ENCODE results near the gene MAP1S. TPM values are rescaled to one million over a fixed set of nuclear protein-coding genes. Genes with fewer than 3 reads are reported as not detected.

The MAP1S gene
- total RNA-seq, 1 donor from 2014 or later = 63.1 TPM

DNA sequence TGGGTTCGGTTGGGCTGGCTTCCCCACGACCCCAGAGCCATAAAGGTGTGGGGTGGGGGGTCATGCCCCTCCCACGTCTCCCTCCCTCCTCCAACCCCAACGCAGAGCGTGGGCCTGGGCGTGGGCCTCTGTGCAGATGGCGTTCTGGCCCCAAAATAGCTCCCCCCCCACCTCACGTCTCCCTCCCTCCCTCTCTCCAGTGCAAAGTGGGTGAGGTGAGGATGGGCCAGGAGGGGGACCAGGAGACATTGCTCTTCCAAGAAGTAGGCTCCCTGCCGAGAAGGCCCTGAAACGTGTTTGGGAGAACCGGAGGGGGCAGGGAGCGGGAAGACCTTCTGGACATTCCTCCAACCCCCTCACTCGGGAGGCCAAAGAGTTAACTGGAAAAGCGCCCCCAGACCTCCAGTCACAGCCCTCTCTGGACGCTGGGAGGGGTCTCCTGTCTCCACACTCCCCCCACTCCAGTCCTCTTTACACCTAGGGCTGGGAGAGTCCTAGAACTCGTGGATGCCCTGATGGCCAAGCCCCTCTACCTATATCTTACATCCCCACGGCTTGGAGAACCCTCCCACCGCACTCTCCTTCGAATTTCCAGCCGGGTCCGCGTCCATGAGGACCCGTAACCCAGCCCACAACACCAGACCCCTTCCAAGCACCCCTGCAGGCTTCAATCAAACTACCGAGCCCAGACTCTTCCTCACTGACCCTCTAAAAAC, 32.0 kb upstream of the MAP1S start:
- Mint-ChIP-seq H3K27ac (ENCODE audit: unreplicated experiment) (peak overlapping the region; percentile 32), H3K4me3 (ENCODE audit: unreplicated experiment) (peak overlapping the region; percentile 69), H3K9me3 (ENCODE audit: unreplicated experiment) (no peaks in the 10 kb centered on the region), H3K27me3 (ENCODE audit: unreplicated experiment) (peaks cover 9% of the 10 kb centered on the region), H3K4me1 (ENCODE audit: unreplicated experiment) (peaks cover 21% of the 10 kb centered on the region), H3K36me3 (ENCODE audit: unreplicated experiment) (no peaks in the 10 kb centered on the region)
- TF ChIP-seq, protein P1, sequence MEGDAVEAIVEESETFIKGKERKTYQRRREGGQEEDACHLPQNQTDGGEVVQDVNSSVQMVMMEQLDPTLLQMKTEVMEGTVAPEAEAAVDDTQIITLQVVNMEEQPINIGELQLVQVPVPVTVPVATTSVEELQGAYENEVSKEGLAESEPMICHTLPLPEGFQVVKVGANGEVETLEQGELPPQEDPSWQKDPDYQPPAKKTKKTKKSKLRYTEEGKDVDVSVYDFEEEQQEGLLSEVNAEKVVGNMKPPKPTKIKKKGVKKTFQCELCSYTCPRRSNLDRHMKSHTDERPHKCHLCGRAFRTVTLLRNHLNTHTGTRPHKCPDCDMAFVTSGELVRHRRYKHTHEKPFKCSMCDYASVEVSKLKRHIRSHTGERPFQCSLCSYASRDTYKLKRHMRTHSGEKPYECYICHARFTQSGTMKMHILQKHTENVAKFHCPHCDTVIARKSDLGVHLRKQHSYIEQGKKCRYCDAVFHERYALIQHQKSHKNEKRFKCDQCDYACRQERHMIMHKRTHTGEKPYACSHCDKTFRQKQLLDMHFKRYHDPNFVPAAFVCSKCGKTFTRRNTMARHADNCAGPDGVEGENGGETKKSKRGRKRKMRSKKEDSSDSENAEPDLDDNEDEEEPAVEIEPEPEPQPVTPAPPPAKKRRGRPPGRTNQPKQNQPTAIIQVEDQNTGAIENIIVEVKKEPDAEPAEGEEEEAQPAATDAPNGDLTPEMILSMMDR (IDR thresholded peaks at IDR 0.05) = no peak
- no peak for DNase-seq (ENCODE audit: extremely low spot score, unreplicated experiment)

DNA sequence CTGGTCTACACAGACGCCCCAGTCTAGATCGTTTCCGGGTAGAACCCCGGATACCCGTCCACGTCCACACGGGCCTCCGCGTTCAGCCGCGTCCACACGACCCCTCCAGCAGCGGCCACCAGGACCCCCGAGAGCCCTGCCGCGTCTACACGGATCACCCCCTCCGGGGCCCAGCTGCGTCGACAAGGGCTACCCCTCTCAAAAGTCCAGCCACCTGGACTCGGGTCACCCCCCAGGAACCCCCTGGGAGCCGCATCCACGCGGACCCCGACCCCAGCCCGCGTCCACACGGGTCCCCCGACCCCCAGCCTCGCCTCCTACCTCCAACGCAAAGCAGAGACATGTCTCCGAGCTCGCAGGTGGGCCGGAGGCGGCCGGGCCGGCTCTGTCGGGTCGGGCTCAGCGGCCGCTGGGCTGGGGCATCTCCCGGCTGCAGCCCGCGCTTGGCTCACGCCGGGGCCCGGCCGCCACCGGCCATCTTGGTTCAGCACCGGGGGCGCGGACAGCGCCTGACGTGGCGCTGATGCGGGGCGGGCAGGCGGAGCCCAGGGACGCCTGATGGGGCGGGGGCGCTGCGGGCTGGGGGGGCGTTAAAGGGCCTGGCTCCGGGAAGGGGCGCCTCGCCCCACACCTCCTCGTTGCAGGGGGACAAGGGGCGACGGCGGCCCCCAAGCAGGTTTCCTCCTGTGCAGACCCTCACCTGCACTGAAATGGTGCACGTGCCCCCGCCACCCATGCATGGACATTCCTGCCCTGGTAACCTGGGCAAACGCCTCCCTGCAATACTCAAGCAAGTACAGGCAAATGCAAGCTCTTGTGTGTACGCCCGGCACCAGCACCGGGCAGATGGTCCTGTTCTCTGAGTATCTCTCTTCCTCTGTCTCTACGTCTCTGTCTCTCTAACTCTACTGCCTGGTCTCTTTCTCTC, 31.2 kb upstream of the MAP1S start, which contains the start of gene UNC13A:
Gene UNC13A (minus strand): TSS at position 498 of the 928 bp plus-strand sequence. CDS start 155 bp downstream, at position 343.
- Mint-ChIP-seq H3K4me3 (ENCODE audit: unreplicated experiment) (peak within 1 kb of the TSS; percentile 69), H3K9me3 (ENCODE audit: unreplicated experiment) (no peaks in the 10 kb centered on the region), H3K27me3 (ENCODE audit: unreplicated experiment) (peaks cover 12% of the 10 kb centered on the region), H3K4me1 (ENCODE audit: unreplicated experiment) (peaks cover 21% of the 10 kb centered on the region), H3K27ac (ENCODE audit: unreplicated experiment) (peak within 1 kb of the TSS; percentile 32), H3K36me3 (ENCODE audit: unreplicated experiment) (no peaks in the 10 kb centered on the region)
- peak; percentile 90 for DNase-seq (ENCODE audit: extremely low spot score, unreplicated experiment)
- TF ChIP-seq, protein P1 (IDR thresholded peaks at IDR 0.05) = no peak

DNA sequence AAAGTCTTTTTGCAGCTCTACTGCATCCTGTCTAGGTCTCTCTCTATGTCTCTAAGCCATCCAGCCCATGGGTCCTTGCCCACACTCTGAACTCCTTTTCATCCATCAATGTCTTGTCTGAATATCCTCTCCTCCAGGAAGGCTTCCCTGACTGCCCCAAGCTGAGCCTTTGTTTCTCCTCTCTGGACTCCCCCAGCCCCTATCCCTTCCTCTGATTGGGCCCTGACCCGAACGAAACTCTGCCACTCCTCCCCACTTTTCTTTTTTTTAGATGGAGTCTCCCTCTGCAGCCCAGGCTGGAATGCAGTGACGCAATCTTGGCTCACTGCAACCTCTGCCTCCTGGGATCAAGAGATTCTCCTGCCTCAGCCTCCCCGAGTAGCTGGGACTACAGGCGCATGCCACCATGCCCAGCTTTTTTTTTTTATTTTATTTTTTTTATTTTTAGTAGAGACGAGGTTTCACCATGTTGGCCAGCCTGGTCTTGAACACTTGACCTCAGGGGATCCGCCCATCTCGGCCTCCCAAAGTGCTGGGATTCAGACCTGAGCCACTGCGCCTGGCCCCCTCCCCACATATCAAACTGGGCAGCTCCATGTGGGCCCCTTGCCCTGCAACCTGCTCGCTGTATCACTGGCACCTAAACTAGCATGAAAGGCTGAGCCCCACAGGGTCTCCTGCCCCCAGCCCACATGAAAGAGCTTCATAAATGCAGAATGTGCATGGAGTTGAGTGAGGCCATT, 30.3 kb upstream of the MAP1S start:
- DNase-seq (ENCODE audit: extremely low spot score, unreplicated experiment) = no peak
- Mint-ChIP-seq H3K27ac (ENCODE audit: unreplicated experiment) (no peak overlapping the region), H3K4me3 (ENCODE audit: unreplicated experiment) (peak overlapping the region; percentile 68), H3K4me1 (ENCODE audit: unreplicated experiment) (peaks cover 21% of the 10 kb centered on the region), H3K36me3 (ENCODE audit: unreplicated experiment) (no peaks in the 10 kb centered on the region), H3K27me3 (ENCODE audit: unreplicated experiment) (peaks cover 17% of the 10 kb centered on the region), H3K9me3 (ENCODE audit: unreplicated experiment) (no peaks in the 10 kb centered on the region)
- TF ChIP-seq, protein P1 (IDR thresholded peaks at IDR 0.05) = no peak

DNA sequence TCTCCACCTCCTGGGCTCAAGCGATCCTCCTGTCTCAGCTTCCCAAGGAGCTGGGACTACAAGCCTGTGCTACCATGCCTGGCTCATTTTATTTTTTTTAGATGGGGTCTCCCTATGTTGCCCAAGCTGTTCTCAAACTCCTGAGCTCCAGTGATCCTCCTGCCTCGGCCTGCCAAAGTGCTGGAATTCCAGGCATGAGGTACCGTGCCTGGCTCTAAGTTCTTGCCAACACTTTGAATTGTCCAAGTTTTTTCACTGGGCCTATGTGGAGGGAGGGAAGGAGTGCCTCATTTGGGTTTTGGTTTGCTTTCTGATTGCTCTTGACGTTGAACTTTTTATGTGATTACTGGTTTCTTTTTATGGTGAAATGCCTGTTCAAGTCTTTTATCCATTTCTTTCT, 26.7 kb upstream of the MAP1S start:
- TF ChIP-seq, protein P1 (IDR thresholded peaks at IDR 0.05) = no peak
- Mint-ChIP-seq H3K4me1 (ENCODE audit: unreplicated experiment) (peaks cover 6% of the 10 kb centered on the region), H3K27me3 (ENCODE audit: unreplicated experiment) (peaks cover 36% of the 10 kb centered on the region)

More for the DNA sequence above, 26.7 kb upstream of the MAP1S start:
- no peak for DNase-seq (ENCODE audit: extremely low spot score, unreplicated experiment)
- no peak overlapping the region for H3K27ac Mint-ChIP-seq (ENCODE audit: unreplicated experiment)
- H3K9me3 Mint-ChIP-seq (ENCODE audit: unreplicated experiment) = no peaks in the 10 kb centered on the region
- no peak overlapping the region for H3K4me3 Mint-ChIP-seq (ENCODE audit: unreplicated experiment)
- no peaks in the 10 kb centered on the region for H3K36me3 Mint-ChIP-seq (ENCODE audit: unreplicated experiment)
